Natural killer cell treated with Interleukin-12 subunit alpha and Interleukin-12 subunit beta and Interleukin-15 and Interleukin-18, amount 100 ng/mL, for 72 hours (primary cell): Measurements from ENCODE around the gene PPT2. TPM values are rescaled to one million over a fixed set of nuclear protein-coding genes. Genes with fewer than 3 reads are reported as not detected.

Source experiments
- total RNA-seq, 2 donors: library from RNA; stranded (reverse); gene quantifications; one replicate each; pipeline ENCODE4 v1.2.3, GENCODE V29; 2022

PPT2 gene
- total RNA-seq, 2 donors from 2014 or later, result 10.8 to 32.3 TPM

Other genes with a start within 250 kb of the PPT2 start
- gene C2, start 226.4 kb upstream of the PPT2 start, total RNA-seq, result under 1 TPM in 1 of 2 donors, not detected in 1; 0.92 TPM
- under 1 TPM; 0.33 to 0.40 TPM for gene CFB, start 208.0 kb upstream of the PPT2 start, total RNA-seq
- 10 to 100 TPM; 61.5 to 78.0 TPM for gene NELFE, start 195.2 kb upstream of the PPT2 start, total RNA-seq
- gene SKIC2, start 195.0 kb upstream of the PPT2 start, total RNA-seq, result 100 to 1,000 TPM; 103 to 164 TPM
- gene DXO, start 182.0 kb upstream of the PPT2 start, total RNA-seq, result 10 to 100 TPM; 11.4 to 27.5 TPM
- 10 to 100 TPM in 1 of 2 donors, 1 to 10 TPM in 1; 4.4 to 13.3 TPM for gene C4A, start 172.1 kb upstream of the PPT2 start, total RNA-seq
- 1 to 10 TPM; 3.4 to 5.0 TPM for gene C4B, start 139.3 kb upstream of the PPT2 start, total RNA-seq
- 1 to 10 TPM in 1 of 2 donors, not detected in 1; 1.3 TPM for gene CYP21A2, start 115.7 kb upstream of the PPT2 start, total RNA-seq
- 1 to 10 TPM; 3.8 to 6.7 TPM for gene TNXB, start 44.8 kb upstream of the PPT2 start, total RNA-seq
- gene ATF6B, start 25.9 kb upstream of the PPT2 start, total RNA-seq, result 100 to 1,000 TPM; 125 to 132 TPM
- gene FKBPL, start 23.9 kb upstream of the PPT2 start, total RNA-seq, result 1 to 10 TPM; 5.5 to 6.0 TPM
- gene PRRT1, start 2.2 kb upstream of the PPT2 start, total RNA-seq, result under 1 TPM; 0.17 to 0.33 TPM
- gene EGFL8, start 10.5 kb downstream of the PPT2 start, total RNA-seq, result 10 to 100 TPM in 1 of 2 donors, 1 to 10 TPM in 1; 8.3 to 15.0 TPM
- gene AGPAT1, start 21.9 kb downstream of the PPT2 start, total RNA-seq, result 10 to 100 TPM; 39.2 to 43.0 TPM
- gene RNF5, start 24.3 kb downstream of the PPT2 start, total RNA-seq, result 10 to 100 TPM; 41.0 to 53.3 TPM
- 10 to 100 TPM; 15.0 to 29.7 TPM for gene AGER, start 30.1 kb downstream of the PPT2 start, total RNA-seq
- 10 to 100 TPM; 64.1 to 89.4 TPM for gene PBX2, start 36.1 kb downstream of the PPT2 start, total RNA-seq
- 100 to 1,000 TPM; 131 to 143 TPM for gene GPSM3, start 38.5 kb downstream of the PPT2 start, total RNA-seq
- gene NOTCH4, start 69.9 kb downstream of the PPT2 start, total RNA-seq, result 1 to 10 TPM; 1.4 TPM
- gene TSBP1, start 217.8 kb downstream of the PPT2 start, total RNA-seq, result not detected